HG03025 (cell line): ENCODE measurements around the gene SKAP1.

Experiments
- ATAC-seq: cut with Tn5 transposase; IDR thresholded peaks from one replicate; pipeline ENCODE4 v1.9.1; 2021; ENCODE audit warnings: mild to moderate bottlenecking, moderate library complexity; ENCODE audit not compliant: unreplicated experiment, low FRiP score

SKAP1 gene

GRCh38 chr17:48095611-48096010, 334.4 kb downstream of the SKAP1 start:
- no peak for ATAC-seq

DNA sequence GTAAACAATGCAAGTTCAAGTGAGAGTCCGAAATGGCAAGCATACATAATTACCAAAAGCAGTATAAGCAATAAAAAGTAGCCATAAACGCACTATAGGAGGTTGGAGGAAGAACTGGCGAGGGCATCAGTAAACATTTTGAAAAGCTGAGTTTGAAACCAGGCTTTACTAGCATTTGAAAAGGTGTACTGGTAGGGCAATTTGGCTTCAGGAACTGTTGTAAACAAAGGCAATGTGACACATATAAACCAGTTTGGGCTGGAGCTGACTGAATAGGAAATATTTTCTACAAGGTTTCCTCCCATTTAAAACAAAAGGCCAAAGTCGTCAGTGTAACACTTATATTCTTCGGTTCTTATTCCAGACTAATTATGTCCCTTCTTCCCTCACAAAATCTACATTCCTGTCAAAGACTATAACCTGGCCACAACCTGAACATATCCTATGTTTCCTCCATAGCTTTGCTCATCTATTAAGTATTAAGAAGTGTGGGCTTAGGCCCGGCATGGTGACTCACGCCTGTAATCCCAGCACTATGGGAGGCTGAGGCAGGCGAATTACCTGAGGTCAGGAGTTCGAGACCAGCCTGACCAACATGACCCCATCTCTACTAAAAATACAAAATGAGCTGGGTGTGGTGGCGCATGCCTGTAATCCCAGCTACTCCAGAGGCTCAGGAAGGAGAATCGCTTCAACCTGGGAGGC, 336.5 kb downstream of the SKAP1 start:
- no peak for ATAC-seq

DNA sequence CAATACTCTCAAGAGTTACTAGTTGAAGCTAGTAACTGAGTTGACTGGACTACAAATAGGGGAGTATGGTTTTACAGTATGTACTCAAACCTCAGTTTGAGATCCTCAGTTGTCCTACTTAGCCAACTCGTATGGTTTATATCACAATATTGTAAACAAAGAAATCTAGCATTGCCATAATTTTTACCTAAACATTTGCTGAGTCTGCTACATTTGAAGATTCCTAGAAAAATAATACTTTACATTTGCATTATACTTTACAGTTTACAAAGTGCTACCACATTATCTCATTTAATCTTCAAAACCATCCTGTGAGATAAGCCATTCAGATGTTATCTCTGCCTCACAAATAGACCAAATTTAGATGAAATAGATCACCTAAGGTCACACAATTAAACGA, 345.1 kb downstream of the SKAP1 start:
- ATAC-seq = no peak
